Caki2 (cell line): ENCODE measurements around the gene CROCC2. TPM values are rescaled to one million over a fixed set of nuclear protein-coding genes. Genes with fewer than 3 reads are reported as not detected.

Source experiments
- total RNA-seq: library from RNA; depleted of rRNA; stranded (reverse); fragments of >200 nt; shearing (Covaris generic); gene quantifications from 2 replicates; pipeline ENCODE4 v1.2.3, GENCODE V29; 2014; ENCODE audit warnings: low replicate concordance; rRNA removed

CROCC2 gene
- total RNA-seq, 1 experiment from 2014 or later = not detected

Other genes with a start within 250 kb of the CROCC2 start
- gene AQP12B, start 223.5 kb upstream of the CROCC2 start, total RNA-seq = not detected in 2 replicates
- gene AQP12A, start 214.5 kb upstream of the CROCC2 start, total RNA-seq = not detected in 2 replicates
- gene KIF1A, start 86.1 kb upstream of the CROCC2 start, total RNA-seq = 1.2 TPM in 1 of 2 replicates, not detected in the other
- gene AGXT, start 37.5 kb upstream of the CROCC2 start, total RNA-seq = not detected in 2 replicates
- not detected in 2 replicates for gene MAB21L4, start 10.2 kb upstream of the CROCC2 start, total RNA-seq
- gene SNED1, start 92.3 kb downstream of the CROCC2 start, total RNA-seq = not detected in 2 replicates
- gene MTERF4, start 196.0 kb downstream of the CROCC2 start, total RNA-seq = 2.4 and 10.7 TPM in 2 replicates
- 6.9 and 12.3 TPM in 2 replicates for gene PASK, start 243.1 kb downstream of the CROCC2 start, total RNA-seq
- gene PPP1R7, start 244.1 kb downstream of the CROCC2 start, total RNA-seq = 55.7 and 64.6 TPM in 2 replicates